Neural progenitor cell (in vitro differentiated cells): Measurements from ENCODE around the gene NKAIN4. TPM values are rescaled to one million over a fixed set of nuclear protein-coding genes. Genes with fewer than 3 reads are reported as not detected.
"Not testable (repeated sequence)": the region's sequence is repeated elsewhere in the genome, so short reads cannot be mapped to it uniquely, and the experiment has no call there.

Experiments
- DNase-seq: peaks from one replicate; pipeline ENCODE4 v3.0.0-alpha.2; 2016; ENCODE audit warnings: low spot score
- H2AFZ ChIP-seq: fragments of 200-600 bp; sonication (generic); replicated peaks from 2 replicates; pipeline ENCODE4 v1.6.1; 2016; ENCODE audit warnings: antibody characterized with exemption
- H3F3A ChIP-seq: fragments of 200-600 bp; sonication (generic); 2 replicates; pipeline ENCODE4 v1.6.1; 2016; ENCODE audit warnings: antibody characterized with exemption, low read depth
- H3K27ac ChIP-seq: fragments of 200-600 bp; sonication (generic); 2 replicates; pipeline ENCODE4 v1.5.1; 2016; ENCODE audit warnings: mild to moderate bottlenecking
- H3K27me3 ChIP-seq: fragments of 200-600 bp; sonication (generic); 2 replicates; pipeline ENCODE4 v1.6.1; 2016; ENCODE audit warnings: mild to moderate bottlenecking, moderate library complexity
- H3K36me3 ChIP-seq: fragments of 200-600 bp; sonication (generic); 2 replicates; pipeline ENCODE4 v1.5.1; 2016
- H3K4me1 ChIP-seq: fragments of 200-600 bp; sonication (generic); 2 replicates; pipeline ENCODE4 v1.6.1; 2016; ENCODE audit warnings: mixed run types
- H3K4me2 ChIP-seq: fragments of 200-600 bp; sonication (generic); 2 replicates; pipeline ENCODE4 v1.6.1; 2016
- H3K4me3 ChIP-seq: fragments of 200-600 bp; sonication (generic); 2 replicates; pipeline ENCODE4 v1.5.1; 2016
- H3K79me2 ChIP-seq: fragments of 200-600 bp; sonication (generic); 2 replicates; pipeline ENCODE4 v1.6.1; 2016; ENCODE audit warnings: low read depth
- H3K9ac ChIP-seq: fragments of 200-600 bp; sonication (generic); 2 replicates; pipeline ENCODE4 v1.6.1; 2016
- H3K9me3 ChIP-seq: fragments of 200-600 bp; sonication (generic); 2 replicates; pipeline ENCODE4 v1.5.1; 2016; ENCODE audit warnings: low read depth
- H4K20me1 ChIP-seq: fragments of 200-600 bp; sonication (generic); 2 replicates; pipeline ENCODE4 v1.6.1; 2016; ENCODE audit warnings: low read depth
- H3K27ac Mint-ChIP-seq: 3 replicates; pipeline ENCODE4 v1.8.0; 2021; ENCODE audit warnings: mixed read lengths
- H3K27me3 Mint-ChIP-seq: 2 replicates; pipeline ENCODE4 v1.8.0; 2022; ENCODE audit warnings: low read depth, mild to moderate bottlenecking, inconsistent platforms, moderate library complexity, mixed read lengths; ENCODE audit not compliant: insufficient read depth
- H3K36me3 Mint-ChIP-seq: 3 replicates; pipeline ENCODE4 v1.8.0; 2021; ENCODE audit warnings: mixed read lengths
- H3K4me1 Mint-ChIP-seq: 3 replicates; pipeline ENCODE4 v1.8.0; 2021; ENCODE audit warnings: mixed read lengths
- H3K4me3 Mint-ChIP-seq: 3 replicates; pipeline ENCODE4 v1.8.0; 2021; ENCODE audit warnings: mild to moderate bottlenecking, moderate library complexity, mixed read lengths
- H3K9me3 Mint-ChIP-seq: 3 replicates; pipeline ENCODE4 v1.8.0; 2020; ENCODE audit warnings: mixed read lengths
- EZH2 ChIP-seq: fragments of 200-600 bp; sonication (generic); IDR thresholded peaks from 2 replicates; pipeline ENCODE4 v1.6.1; 2017; ENCODE audit warnings: antibody characterized with exemption, mild to moderate bottlenecking, moderate library complexity
- EZH2phosphoT487 ChIP-seq: fragments of 200-600 bp; sonication (generic); IDR thresholded peaks from 2 replicates; pipeline ENCODE4 v1.6.1; 2017; ENCODE audit warnings: antibody characterized with exemption
- total RNA-seq: library from RNA; depleted of rRNA; stranded (reverse); fragments of >200 nt; gene quantifications from 2 replicates; pipeline ENCODE4 v1.2.3, GENCODE V29; 2015; ENCODE audit warnings: low replicate concordance
- TF ChIP-seq, protein P1 (sequence below): fragments of 200-600 bp; sonication (generic); IDR thresholded peaks from 2 replicates; pipeline ENCODE4 v1.5.1; 2017; ENCODE audit warnings: antibody characterized with exemption, mild to moderate bottlenecking

Gene NKAIN4
- total RNA-seq, 1 donor from 2014 or later = 9.7 TPM

GRCh38 chr20:63223121-63223825 is 31.0 kb downstream of the NKAIN4 start:
- Mint-ChIP-seq H3K4me1 (peaks cover 30% of the 10 kb centered on the region), H3K4me3 (peak overlapping the region; percentile 27), H3K36me3 (no peaks in the 10 kb centered on the region), H3K9me3 (no peaks in the 10 kb centered on the region), H3K27me3 (peaks cover 25% of the 10 kb centered on the region), H3K27ac (peak overlapping the region; percentile 94)
- Histone ChIP-seq H3K4me1 (peaks cover 11% of the 10 kb centered on the region), H3K4me3 (no peak overlapping the region), H2AFZ (no peak overlapping the region), H3K36me3 (no peaks in the 10 kb centered on the region), H3F3A (peaks cover 12% of the 10 kb centered on the region), H3K9ac (no peak overlapping the region), H3K27me3 (peaks cover 7% of the 10 kb centered on the region), H3K27ac (no peak overlapping the region), H3K79me2 (no peaks in the 10 kb centered on the region), H4K20me1 (no peaks in the 10 kb centered on the region), H3K4me2 (no peak overlapping the region), H3K9me3 (no peaks in the 10 kb centered on the region)
- no peak for TF ChIP-seq EZH2
- no peak for TF ChIP-seq EZH2phosphoT487
- TF ChIP-seq, protein P1, sequence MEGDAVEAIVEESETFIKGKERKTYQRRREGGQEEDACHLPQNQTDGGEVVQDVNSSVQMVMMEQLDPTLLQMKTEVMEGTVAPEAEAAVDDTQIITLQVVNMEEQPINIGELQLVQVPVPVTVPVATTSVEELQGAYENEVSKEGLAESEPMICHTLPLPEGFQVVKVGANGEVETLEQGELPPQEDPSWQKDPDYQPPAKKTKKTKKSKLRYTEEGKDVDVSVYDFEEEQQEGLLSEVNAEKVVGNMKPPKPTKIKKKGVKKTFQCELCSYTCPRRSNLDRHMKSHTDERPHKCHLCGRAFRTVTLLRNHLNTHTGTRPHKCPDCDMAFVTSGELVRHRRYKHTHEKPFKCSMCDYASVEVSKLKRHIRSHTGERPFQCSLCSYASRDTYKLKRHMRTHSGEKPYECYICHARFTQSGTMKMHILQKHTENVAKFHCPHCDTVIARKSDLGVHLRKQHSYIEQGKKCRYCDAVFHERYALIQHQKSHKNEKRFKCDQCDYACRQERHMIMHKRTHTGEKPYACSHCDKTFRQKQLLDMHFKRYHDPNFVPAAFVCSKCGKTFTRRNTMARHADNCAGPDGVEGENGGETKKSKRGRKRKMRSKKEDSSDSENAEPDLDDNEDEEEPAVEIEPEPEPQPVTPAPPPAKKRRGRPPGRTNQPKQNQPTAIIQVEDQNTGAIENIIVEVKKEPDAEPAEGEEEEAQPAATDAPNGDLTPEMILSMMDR = peak; percentile 87
- DNase-seq = peak; percentile 76

GRCh38 chr20:63222541-63222940 is 31.7 kb downstream of the NKAIN4 start:
- peaks cover 7% of the 10 kb centered on the region for H3K27me3 ChIP-seq
- DNase-seq = no peak
- H3K9me3 Mint-ChIP-seq = no peaks in the 10 kb centered on the region
- H3K4me3 Mint-ChIP-seq = no peak overlapping the region
- H3K9me3 ChIP-seq = no peaks in the 10 kb centered on the region
- H3K4me1 Mint-ChIP-seq = peaks cover 30% of the 10 kb centered on the region
- no peak overlapping the region for H3K9ac ChIP-seq
- no peaks in the 10 kb centered on the region for H3K36me3 Mint-ChIP-seq
- H3K27me3 Mint-ChIP-seq = peaks cover 25% of the 10 kb centered on the region
- no peaks in the 10 kb centered on the region for H3K36me3 ChIP-seq
- no peak overlapping the region for H3K27ac Mint-ChIP-seq
- no peak for TF ChIP-seq EZH2phosphoT487
- no peak for TF ChIP-seq EZH2
- TF ChIP-seq, protein P1 = no peak
- no peaks in the 10 kb centered on the region for H4K20me1 ChIP-seq
- peaks cover 11% of the 10 kb centered on the region for H3K4me1 ChIP-seq
- no peak overlapping the region for H2AFZ ChIP-seq
- H3K4me2 ChIP-seq = no peak overlapping the region
- no peak overlapping the region for H3K27ac ChIP-seq
- peaks cover 12% of the 10 kb centered on the region for H3F3A ChIP-seq
- no peak overlapping the region for H3K4me3 ChIP-seq
- H3K79me2 ChIP-seq = no peaks in the 10 kb centered on the region

DNA sequence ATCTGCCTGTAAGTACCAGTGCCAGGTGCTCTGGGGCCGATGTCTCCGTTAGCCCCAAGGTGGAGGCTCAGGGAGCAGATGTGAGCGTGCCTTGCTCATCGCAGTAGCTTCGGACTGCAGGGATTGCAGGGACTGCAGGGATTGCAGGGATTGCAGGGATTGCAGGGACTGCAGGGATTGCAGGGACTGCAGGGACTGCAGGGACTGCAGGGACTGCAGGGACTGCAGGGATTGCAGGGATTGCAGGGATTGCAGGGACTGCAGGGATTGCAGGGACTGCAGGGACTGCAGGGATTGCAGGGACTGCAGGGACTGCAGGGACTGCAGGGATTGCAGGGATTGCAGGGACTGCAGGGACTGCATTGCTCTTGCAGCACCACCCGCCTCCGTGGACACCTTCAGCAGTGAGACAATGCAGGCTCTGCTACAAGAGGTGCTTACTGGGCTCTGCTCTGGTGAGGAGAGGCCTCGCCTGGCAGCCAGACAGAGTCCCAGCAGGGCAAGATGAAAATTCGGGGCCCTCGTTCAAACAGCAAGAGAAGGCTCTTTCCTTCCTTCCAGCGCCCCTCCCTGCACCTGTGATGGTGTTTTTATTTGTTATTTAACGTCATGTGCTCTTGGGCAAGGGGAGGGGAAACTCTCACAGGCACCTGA is 32.7 kb downstream of the NKAIN4 start:
- H3K27me3 ChIP-seq, H3K79me2 ChIP-seq, H3K27ac Mint-ChIP-seq, DNase-seq, H4K20me1 ChIP-seq, H3K36me3 Mint-ChIP-seq, H3K27ac ChIP-seq, H3K9me3 ChIP-seq, H2AFZ ChIP-seq, H3K4me3 ChIP-seq, H3K4me3 Mint-ChIP-seq, H3K9ac ChIP-seq, H3K9me3 Mint-ChIP-seq, H3K4me2 ChIP-seq, H3K36me3 ChIP-seq: not testable (repeated sequence)
- Mint-ChIP-seq H3K4me1 (peaks cover 33% of the 10 kb centered on the region), H3K27me3 (peaks cover 25% of the 10 kb centered on the region)
- peaks cover 16% of the 10 kb centered on the region for H3K4me1 ChIP-seq
- H3F3A ChIP-seq = peaks cover 17% of the 10 kb centered on the region
